NCI-H526 (cell line): Measurements from ENCODE around the gene GHR.

Experiments used
- DNase-seq, 2 experiments: peaks; one replicate each; lab custom pipeline; 2025; lab: John Stamatoyannopoulos, UW

The GHR gene

DNA sequence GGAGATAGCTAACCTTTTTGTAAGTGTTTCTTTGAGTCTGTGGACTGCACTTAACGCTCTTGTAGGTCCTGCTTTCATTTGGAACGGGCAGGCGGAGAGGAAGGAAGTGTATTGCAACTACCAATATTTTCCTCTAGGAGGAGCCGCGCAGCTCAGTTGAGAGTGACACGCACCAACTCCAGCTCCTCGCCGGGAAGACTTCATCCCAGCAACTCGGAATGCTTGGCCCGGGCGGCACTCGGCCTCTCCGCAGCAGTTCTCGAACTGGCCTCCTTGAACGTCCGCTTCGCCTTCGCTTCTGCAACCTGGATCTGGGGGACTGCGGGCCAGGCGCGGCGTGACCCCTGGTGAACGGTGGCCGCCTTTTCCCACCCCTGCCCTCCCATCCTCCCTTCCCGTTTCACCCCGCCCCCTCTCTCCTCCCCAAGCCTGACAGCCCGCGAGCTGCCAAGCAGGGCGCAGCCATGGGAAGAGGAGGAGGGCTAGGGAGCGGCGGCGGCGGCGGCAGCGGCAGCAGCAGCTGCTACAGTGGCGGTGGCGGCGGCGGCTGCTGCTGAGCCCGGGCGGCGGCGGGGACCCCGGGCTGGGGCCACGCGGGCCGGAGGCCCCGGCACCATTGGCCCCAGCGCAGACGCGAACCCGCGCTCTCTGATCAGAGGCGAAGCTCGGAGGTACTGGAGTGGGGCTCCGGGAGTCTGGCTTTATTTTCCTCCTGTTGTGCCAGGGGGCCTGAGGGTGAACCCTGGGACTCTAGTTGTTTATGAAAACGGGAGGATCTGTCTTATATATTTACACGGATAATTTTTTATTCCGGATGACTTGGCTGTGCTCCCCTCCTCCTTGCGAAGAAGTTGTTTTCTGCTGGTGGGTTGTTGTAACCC, at the start of gene GHR:
TSS of gene GHR (plus strand) at position 155 of the 881 bp plus-strand sequence. CDS start 142,436 bp downstream, outside the sequence.
- DNase-seq = peak; percentile 72 to 93

GRCh38 chr5:42374679-42375273, 48.5 kb upstream of the GHR start:
- no peak for DNase-seq

DNA sequence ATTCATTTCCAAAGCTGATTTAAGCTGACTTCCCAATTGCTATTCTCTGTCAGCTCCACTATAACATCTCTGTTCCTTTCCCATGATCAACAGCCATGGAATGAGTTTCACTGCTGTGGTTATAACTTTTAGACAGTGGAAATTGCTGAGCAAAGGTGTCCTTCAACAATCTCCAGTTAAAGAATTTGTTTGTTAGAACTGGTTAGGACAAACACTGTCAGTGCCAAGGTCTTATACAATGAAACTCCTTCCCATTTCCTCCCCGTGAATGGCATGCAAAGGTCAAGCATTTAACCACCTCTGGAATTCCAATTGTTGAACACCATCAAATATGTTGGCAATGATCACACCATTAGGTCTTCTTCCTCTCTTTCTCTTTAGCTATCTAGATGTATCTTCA, 45.7 kb upstream of the GHR start:
- DNase-seq = no peak

DNA sequence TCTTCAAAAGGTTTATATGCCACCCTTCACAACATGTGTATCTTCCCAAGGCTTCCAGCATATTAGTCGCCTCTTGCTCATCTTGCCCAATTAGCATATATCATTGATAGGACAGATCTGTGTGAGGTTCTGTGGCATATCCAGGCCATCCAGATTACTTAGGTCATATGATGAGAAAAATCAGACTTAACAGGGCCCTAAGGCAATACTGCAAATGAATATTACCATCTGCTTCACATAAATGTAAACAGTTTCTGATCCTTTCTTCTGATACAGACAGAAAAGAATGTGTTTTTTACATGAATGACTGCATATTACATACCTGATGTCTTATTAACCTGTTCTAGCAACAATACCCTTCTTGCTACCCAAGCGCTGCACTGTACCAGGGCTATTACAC, 41.3 kb upstream of the GHR start:
- no peak for DNase-seq

GRCh38 chr5:42387563-42387962, 35.7 kb upstream of the GHR start:
- DNase-seq = no peak

GRCh38 chr5:42390115-42390514, 33.1 kb upstream of the GHR start:
- DNase-seq = peak in 1 of 2 experiments; percentile 3

GRCh38 chr5:42392917-42393316, 30.3 kb upstream of the GHR start:
- no peak for DNase-seq

- no peak for DNase-seq
These were observed 27.1 kb upstream of the GHR start for GRCh38 chr5:42396111-42396510.

GRCh38 chr5:42397267-42397666, 26.0 kb upstream of the GHR start:
- DNase-seq = no peak

DNA sequence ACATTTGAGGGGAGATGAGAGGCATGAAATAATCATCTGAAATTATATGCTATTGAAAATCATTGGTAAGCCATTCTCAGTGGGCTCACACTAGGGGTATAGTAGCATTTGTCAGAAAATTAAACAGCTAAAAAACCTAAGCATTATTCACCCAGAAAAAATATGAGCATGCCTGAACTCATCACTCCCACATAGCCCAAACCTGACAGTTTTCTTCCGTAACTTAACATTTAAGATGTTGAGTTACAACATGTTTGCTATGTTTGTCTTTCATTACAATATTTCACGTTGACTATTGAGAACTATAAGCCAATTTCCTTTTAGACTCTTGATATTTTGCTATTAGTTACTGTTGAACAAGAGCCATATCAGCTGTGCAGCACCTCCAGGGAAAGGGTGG, 23.5 kb upstream of the GHR start:
- no peak for DNase-seq

DNA sequence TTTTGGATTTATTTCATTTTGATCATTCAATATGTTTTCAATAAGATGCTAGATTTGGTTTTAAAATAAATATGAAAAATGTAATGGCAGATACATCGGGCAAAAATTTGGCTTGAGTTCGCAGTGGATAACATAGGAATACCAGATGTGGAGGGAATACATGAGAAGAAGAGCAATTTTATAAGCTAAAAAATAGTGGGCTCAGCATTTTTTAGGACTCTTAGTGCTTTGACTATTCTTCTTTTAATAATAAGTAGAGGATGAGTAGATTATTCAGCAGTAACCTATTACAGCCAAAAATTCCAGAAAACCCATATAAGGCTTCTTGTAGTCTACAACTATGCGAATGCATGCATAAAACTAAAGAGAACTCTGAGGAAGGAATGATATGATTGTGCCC, 22.8 kb upstream of the GHR start:
- no peak for DNase-seq

DNA sequence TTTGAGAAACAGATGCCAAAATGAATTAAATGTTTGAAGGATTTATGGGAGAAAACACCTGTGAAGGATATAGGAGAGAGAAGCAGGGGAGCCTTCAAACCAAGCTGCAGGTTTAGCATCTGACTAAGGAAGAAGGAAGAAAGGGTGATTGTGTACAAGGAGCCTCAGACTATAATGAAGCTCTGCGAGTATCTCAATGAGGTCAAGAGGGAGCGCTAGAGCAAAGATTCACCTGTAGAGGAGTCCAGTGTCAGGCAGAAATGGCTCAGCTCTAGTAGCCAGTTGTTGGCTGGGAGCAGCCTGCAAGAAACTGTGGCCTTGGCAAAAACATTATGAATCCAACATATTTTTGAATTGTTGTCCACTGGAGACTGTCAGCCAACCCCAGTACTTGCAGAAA, 20.0 kb upstream of the GHR start:
- DNase-seq = no peak

DNA sequence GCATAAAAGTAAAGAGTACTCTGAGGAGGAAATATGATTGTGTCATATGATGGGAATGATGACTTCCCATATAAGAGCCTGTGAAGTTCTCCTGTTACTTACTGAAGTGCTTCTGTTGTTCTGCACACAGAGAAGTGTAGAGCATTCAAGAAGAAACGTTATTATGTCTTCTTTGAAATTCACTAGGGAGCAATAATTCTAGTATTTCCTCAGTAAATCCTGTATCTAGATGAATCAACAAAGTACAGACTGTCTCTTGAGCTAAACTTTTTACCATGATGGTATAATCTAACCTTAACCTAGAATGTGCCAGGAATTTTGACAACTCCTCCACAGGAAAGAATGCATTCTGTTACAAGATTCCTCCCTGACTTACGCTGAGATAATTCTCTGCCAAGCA, 18.9 kb upstream of the GHR start:
- DNase-seq = no peak

DNA sequence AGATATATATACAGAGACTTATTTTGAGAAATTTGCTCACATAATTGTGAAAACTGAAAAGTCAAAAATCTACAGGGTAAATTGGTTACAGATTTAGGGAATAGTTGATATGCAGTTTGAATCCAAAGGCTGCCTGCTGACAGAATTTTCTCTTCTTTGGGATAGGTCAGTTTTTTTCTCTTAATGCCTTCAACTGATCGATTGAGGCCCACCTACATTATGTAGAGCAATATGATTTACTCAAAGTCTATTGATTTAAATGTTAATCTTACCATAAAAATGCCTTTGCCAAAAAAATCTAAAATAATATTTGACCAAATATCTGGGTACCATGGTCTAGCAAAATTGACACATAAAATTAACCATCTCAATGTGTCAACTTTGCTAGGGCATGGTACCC, 3.9 kb upstream of the GHR start:
- no peak for DNase-seq

GRCh38 chr5:42422656-42423280, 471 bp upstream of the GHR start:
- DNase-seq = no peak

DNA sequence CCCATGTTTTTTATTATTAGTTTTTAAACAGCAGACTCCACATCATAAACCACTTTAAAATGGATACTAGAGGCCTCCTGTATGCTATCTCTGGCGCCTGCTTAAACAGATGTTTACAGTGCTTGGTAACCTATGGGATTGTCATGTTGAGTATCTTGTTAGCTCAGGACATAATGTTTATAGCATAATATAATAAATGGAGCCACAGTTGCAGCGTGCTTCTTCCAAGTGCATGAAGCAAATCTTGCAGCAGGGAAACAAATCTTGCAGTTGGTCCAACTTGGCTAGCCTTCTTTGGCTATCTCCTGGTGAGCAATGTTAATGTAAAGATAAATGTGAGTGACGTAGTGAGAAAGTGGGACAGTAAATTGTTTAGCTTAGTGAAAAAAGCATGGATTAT, 2.8 kb downstream of the GHR start:
- no peak for DNase-seq

DNA sequence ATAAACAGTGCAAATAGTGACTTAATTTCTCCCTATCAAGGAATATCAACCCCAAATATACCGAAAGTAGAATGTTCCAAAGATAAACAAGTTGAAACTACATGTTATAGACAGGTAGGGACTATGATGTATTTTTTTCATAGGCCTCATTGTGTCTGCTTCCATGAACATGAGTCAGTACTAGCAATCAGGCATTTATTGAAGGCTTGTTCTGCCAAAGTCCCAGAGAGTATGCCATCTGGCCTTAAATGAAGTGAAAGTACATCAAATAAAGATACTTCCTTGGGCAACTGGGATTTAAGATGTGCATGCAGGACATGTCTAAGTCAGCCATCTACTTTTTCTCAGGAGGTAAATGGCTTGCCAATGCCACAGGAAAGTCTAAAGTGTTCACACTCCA, 6.5 kb downstream of the GHR start:
- no peak for DNase-seq

DNA sequence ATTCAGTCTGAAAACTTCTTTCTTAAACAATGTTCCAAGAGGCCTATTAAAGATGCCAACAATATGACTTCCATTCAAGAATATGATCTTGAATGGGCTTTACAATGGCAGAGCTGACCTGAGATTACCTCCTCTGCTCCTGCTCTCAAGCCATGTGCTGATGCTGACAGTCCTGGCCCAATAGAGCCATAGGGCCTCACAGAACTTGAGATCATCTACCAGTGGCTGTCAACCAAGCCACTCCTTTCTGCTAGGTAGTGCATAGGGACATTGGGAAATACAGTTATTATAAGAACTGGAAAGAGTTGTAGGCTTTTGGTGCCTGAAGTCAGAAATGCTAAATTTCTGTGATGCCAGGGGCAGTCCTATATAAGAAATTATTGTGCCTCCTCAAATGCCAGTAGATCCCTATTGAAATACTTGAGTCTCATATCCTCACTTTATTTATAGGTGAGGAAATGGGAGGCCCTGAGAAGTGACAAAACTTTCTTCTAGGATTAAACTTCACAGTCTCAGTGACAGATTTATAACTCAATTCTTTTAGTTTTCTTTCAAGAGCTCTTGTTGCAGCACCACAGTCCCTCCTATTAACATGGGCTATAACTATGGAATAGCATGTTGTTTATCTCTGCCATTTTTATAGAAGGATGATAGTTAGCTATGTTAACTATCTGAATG, 10.9 kb downstream of the GHR start:
- DNase-seq = no peak

- no peak for DNase-seq
These were observed 12.8 kb downstream of the GHR start for GRCh38 chr5:42436051-42436450.

DNA sequence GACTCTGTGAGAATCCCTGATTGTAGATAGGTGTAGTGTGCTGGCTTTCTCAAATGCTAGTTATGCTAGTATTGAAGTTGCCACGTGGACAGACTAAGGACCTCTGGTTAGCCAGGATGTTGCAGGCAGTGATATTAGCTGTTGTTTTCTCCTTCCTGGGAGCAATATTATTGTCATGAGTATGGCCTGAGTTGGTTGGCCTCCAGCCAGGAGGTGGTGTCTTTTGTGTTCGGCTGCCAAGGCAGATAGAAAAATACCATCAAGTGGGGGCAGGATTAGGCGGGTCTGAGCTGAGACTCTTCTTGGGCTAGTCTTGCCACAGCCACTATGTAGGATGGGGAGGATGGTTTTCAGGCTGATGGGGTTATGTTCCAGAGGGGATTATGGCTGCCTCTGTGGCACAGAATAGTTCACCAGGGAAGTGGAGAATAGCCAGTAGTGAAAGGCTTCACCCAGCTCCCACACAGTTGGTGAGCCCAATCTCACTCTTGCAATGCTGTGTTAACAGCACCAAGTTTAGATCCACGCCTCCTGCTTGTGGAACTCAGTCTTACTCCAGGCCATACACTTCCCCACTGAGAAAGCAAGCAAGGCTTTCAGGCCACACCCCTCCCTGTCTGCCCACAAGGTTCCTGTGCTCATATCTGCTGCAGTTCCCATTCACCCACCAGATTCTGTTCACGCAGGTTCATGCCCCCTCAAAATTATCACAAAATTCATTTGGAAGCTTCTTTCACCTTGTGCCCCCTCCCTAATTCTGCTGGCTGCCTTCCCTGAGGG, 31.2 kb downstream of the GHR start:
- no peak for DNase-seq

DNA sequence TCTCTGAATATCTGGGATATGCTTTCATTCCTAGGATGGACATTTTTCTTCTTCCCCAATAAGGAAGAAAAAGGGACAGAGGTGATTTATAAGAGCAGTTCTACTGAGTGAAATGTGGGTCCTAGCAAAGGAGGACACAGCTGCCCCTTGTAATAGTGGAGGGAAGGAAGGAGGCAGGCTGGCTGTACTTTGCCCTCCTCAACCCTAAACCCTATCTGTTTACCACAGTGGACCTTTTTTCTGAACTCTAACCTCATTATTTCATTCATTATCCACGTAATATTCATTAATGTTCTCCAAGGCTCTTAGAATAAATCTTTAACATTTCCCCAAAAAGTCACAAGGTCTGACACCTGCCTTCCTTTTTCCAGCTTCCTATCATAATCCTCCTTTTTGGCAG, 37.8 kb downstream of the GHR start:
- DNase-seq = no peak

- DNase-seq = no peak
These were observed 38.3 kb downstream of the GHR start for GRCh38 chr5:42461507-42461906.
